Right renal pelvis (tissue), 4 donors: ENCODE measurements around the gene PSMG1. TPM values are rescaled to one million over a fixed set of nuclear protein-coding genes. Genes with fewer than 3 reads are reported as not detected.
"Not testable (repeated sequence)": the region's sequence is repeated elsewhere in the genome, so short reads cannot be mapped to it uniquely, and the experiment has no call there.

Experiments
- DNase-seq, 4 donors: peaks; one replicate each; pipeline ENCODE4 v3.0.0-alpha.2; 2013; ENCODE audit warnings: low read depth in 4 of 4, low spot score in 3 of 4, missing footprints in 1 of 4
- polyA plus RNA-seq, 4 donors: library from polyadenylated mRNA; unstranded; fragments of 120-200 nt; gene quantifications; one replicate each; pipeline ENCODE4 v1.2.1, GENCODE V29; 2013; ENCODE audit not compliant: insufficient read length in 4 of 4

The PSMG1 gene
- polyA plus RNA-seq, 4 donors: 45.5 to 54.7 (median 51.7) TPM

DNA sequence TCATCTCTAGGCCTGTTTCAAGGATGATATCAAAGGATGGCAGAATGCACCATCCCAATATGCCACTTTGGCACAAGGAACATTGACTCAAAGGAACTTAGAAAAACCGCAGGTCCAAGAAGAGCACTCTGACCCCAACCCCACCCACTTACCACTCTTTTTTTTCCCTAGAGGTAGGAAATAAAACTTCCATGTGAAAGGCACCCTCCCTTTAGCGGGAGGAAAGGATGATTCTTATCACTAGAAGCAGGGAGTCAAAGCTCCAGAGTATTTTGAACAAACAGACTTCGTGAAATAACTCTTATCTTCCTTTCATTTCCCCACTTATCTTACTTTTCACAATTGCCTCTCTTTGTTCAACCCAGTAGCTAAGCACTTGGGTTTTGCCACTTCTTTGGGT lies 22.2 kb downstream of the PSMG1 start:
- no peak for DNase-seq

DNA sequence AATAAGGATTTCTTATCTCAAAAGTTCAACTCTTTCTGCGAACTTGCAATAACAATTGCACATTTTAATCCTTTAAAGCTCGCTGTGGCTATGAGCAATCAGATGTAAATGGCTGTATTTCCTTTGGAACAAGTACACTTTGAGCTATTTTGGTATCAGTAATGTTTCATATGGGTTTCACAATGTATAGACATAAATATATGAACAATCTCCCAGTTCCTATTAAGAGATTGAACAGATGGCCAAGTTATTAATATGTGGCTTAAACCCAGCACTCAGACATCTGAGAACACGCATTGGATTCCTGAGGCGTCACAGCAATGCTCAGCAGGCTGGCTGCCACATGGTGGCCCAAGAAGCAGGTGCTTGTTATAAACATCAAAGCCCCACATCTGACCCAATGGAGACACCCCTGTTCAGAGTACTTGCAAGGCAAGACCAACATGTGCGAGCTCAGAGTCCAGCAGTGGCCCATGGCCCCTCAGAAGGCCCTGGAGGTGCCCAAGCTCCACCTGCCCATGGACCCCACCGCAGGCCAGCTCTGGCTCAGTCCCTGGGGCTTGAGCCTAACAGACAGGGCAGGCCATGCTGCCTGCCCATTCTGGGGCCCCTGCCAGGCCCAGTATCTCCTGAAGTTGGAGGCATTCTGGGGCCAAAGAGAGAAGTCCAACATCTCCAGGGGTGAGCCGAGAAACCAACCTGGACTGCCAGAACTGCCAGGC lies 23.7 kb downstream of the PSMG1 start:
- DNase-seq: no peak

DNA sequence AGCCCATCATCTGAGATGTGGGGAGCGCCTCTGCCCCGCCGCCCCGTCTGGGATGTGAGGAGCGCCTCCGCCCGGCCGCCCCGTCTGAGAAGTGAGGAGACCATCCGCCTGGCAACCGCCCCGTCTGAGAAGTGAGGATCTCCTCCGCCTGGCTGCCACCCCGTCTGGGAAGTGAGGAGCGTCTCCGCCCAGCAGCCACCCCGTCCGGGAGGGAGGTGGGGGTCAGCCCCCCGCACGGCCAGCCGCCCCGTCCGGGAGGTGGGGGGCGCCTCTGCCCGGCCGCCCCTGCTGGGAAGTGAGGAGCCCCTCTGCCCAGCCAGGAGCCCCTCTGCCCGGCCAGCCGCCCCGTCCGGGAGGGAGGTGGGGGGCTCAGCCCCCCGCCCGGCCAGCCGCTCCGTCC lies 26.0 kb downstream of the PSMG1 start:
- not testable (repeated sequence) for DNase-seq

DNA sequence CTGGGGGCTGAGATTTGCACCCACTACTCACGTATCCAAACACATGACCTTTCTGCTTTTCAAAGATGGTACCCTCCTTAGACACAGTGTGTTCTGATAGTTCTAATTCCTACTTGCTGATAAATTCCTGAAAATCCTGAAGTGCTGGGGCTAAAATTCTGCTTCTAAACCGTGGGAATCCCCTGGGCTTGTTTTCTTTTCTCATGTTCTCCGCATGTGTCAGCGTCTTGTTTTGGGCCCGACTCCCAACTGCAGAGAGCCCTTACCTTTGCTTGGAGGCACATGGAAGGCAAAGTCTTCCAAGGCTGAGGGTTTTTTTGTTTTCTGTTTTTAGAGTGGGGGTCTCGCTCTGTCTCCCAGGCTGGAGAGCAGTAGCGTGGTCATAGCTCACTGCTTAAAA lies 27.2 kb downstream of the PSMG1 start:
- DNase-seq: no peak

DNA sequence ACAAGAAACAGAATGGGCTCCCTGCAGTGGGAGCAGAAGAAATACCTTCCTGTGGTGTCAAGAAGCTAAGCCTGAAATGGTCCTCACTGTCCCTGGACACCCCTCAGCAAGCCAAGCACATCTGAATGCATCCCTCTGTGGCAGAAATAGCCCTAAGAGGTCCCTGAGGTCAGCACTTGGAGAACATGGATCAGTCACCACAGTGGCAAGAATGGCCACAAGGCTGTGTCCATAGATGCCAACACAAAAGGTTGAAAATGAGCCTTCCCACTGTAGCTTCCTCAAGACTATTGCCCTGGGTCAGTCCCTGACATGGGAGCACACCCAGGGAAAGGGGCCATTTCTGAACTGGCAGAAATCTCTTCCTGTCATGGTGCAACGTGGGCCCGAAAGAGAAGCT lies 27.7 kb downstream of the PSMG1 start:
- no peak for DNase-seq

DNA sequence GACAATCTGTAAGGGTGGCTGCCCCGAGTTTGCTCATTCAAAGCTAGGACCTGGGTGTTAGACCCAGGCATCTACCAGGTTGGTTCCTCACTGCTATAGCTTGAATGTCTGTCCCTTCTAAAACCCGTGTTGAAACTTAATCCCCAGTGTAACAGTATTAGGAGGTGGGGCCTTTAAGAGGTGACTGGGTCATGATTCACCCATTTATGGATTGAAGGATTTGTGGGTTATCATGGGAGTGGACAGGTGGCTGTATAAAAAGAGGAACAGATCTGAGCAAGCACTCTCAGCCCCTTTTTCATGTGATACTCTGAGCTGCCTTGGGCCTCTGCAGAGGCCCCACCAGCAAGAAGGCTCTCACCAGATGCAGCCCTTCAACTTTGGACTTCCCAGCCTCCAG lies 29.4 kb downstream of the PSMG1 start:
- no peak for DNase-seq

DNA sequence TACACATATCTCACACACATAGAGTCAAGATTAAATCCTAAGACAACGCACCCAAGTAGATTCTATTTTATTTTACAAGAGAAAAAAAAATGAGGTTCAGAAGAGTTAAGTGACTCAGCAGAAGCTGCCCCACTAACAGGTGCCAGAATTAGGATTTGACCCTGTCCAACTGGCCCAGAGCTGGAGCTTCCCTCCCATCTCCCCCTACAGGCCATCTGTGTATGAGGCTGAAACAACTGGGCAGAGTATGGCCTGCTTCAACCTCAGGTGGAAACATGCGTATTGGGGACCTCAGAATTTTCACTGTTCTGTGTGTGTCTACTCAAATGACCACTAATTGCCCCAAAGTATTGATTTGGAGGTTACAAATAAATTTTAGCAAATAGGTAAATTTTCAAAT lies 29.9 kb downstream of the PSMG1 start:
- DNase-seq: no peak

DNA sequence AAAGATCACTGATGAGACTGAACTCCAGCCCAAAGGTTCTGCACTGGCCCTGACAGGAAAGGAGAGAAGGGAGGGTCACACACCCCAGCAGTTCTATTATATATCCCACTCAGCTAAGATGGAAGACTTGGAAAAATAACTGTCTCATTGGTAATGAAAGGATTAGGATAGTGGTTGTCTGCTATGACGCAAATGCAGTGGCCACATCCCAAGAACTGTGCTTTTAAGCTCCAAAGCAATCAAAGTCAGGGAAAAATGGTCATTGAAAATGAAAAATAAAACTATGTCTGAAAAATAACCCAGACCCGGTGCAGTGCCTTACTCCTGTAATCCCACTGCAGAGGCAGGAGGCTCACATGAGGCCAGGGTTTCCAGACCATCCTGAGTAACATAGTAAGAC lies 31.0 kb downstream of the PSMG1 start:
- no peak for DNase-seq

DNA sequence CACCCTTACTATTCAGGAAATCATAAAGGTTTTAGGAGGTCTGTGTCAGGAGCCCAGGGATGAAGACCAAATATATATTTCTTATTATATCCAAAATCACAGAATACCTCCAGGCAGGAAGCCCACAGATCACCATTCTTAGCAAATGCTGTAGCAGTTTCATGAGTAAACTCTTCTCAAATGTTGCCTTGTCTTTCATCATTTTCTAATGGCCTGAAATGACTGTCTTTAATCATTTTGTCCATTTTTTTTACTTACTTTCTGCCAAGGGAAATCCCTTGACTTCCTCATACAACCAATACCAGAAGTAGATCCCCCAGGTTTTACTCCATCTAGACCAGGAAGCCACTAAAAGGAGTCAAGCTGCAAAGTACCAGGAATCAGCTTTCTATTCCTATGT lies 32.4 kb downstream of the PSMG1 start:
- DNase-seq: no peak

DNA sequence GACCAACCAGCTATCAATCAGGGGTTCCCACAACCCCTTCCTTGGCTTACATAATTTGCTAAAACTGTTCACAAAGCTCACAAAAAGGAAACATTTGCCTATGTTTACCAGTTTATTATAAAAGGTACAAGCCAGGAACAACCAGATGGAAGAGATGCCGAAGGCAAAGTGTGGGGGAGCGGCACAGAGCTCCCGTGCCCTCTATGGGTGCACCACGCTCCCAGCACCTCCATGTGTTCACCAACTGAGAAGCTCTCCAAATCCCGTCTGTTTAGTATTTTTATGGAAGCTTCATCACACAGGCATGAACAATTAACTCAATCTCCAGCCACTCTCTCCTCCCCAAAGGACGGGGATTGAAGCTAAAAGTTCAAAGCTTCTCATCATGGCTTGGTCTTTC lies 32.9 kb downstream of the PSMG1 start:
- no peak for DNase-seq

DNA sequence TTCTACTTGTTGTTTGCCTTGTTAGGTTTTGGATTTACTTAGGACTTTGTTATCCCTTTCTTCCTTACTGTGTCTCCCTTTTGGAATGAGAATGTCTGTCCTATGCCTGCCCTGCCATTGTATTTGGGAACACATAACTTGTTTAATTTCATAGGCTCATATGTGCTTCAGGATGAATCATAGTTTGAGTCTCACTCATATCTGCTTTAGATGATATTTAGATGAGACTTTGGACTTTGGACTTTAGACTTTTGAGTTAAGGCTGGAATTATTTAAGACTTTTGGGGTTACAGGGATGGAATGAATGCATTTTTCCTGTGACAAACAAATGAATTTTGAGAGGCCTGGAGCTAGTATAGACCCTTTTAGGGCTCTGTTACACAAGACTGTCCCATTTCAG lies 33.4 kb downstream of the PSMG1 start:
- DNase-seq: no peak

DNA sequence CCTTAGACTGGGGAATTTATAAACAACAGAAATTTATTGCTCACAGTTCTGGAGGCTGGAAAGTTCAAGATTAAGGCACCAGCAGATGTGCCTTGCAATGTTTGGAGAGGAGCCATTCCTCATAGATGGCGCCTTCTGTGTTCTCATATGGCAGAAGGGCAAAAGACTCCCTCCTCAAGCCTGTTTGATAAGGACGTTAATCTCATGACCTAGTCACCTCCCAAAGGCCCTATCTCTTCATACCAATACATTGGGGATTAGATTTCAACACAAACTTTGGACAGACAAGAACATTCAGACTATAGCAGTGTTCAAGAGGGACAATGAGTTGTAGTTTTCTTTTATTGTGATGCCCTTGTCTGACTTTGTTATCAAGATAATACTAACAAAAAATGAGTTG lies 34.3 kb downstream of the PSMG1 start:
- DNase-seq: no peak

DNA sequence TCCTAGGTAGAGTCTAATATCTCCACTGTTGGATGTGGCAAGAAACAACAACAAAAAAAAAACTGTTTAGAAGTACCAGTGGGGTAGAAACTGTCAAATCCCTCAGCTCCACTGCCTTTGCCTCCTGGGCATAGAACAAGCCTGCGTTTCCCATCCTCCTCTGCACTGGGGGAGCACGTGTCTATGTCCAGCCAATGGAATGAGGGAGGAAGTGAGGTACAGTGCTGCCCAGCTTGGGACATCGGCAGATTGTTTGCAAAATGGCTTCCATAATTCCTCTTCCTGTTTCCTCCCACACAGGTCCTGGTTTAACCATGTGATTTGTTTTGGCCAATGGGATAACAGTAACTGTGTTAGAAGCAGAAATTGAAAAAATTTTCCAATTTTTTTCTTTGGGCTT lies 39.1 kb downstream of the PSMG1 start:
- no peak for DNase-seq

DNA sequence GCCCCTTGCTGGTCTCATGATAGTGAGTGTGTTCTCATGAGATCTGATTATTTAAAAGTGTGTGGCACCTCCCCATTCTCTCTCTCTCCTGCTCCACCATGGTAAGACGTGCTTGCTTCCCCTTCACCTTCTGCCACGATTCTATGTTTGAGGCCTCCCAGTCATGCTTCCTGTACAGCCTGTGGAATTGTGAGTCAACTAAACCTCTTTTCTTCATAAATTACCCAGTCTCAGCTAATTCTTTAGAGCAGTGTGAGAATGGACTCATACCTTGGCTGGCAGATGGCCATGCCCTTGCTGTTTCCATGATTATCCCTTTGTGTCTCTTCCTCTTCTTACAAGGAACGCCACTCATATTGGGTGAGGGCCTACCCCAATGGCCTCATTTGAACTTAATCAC lies 40.3 kb downstream of the PSMG1 start:
- no peak for DNase-seq

DNA sequence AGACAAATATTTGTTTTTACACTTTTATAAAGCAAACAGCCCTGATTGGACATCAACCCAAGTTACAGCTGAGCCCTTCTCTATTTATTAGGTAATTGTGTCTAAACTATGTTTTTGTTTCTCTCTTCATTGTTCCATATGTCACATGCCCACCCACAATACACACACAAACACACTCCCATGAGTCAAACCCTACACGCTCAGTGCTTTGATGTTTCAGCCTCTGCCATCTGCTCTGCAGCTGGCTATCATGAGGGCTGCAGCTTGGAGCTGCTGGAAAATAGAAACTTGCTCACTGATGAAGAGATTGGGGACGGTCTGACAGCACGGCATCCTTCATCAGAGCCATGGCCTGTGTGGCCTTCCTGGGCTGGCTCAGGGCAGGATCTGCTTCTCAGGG lies 41.7 kb downstream of the PSMG1 start:
- no peak for DNase-seq

DNA sequence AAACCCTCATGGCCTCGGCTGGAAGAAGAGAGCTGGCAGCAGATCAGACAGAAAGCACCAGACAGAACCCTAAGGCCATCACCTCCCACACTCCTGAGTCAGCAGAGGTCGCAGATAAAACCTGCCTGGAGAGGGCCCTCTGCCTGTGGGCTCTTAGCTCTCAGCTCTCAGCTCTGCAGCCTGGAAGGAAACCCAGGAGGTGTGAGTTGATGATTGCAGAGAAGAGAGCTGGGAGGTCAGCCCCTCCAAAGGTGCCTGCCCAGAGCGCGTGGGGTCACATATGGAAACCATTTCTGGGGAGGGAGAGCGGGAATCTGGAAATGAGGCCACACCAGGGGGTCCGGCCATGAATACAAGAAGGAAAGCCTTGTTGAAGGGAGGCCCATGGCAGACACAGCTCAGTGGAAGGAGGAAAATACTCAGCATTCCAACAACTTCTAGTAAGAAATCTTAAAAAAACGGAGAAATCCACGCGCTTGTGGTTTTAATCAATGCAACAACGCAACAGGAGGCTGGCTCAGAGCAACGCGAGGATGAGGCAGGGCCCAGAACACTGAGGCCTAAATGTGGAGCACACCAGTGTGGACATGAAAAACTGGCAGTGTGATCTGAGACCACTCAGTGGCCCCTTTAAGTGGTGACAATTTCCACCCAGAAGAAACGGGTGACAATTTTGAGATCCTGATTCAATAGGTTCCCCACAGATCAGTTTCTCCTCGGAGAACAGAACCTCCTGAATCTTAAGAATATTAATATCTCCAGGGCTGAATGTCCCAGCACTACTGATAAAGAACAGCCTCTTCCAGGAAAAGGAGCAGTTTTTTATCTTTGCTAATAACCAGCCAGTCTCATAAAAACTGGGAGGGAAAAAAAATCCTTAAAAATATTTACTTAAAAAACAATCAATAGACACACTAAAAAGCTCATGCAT lies 45.7 kb downstream of the PSMG1 start:
- DNase-seq: no peak

DNA sequence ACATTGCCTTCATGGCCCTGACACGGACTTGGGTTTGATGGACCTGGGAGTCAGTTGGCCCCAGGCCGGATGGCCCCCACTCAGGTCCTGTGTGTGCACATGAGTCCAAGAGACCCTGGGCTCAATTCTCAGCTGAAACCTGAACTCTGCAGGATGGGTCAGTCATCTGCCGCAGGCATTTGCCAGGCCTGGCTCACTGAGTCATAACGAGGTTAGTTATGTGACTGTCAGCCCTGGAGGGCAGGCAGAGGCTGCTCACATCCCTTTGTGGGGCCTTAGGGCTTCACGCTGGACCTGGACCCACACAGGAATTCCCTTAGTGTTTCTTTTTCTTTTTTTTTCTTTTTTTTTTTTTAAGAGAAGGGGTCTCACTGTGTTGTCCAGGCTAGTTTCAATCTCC lies 46.5 kb downstream of the PSMG1 start:
- DNase-seq: no peak

DNA sequence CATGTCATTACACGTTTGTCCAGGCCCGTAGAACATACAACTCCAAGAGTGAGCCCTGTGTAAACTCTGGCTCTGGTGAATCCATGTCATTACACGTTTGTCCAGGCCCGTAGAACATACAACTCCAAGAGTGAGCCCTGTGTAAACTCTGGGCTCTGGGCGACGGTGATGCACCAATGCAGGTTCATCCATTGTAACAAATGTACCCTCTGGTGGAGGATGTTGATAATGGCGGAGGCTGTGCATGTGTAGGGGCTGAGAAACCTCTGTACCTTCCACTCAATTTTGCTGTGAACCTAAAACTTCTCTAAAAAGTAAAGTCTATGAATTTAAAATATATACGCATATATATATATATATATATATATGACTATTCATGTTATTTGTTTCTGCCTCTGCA lies 47.1 kb downstream of the PSMG1 start:
- not testable (repeated sequence) for DNase-seq

DNA sequence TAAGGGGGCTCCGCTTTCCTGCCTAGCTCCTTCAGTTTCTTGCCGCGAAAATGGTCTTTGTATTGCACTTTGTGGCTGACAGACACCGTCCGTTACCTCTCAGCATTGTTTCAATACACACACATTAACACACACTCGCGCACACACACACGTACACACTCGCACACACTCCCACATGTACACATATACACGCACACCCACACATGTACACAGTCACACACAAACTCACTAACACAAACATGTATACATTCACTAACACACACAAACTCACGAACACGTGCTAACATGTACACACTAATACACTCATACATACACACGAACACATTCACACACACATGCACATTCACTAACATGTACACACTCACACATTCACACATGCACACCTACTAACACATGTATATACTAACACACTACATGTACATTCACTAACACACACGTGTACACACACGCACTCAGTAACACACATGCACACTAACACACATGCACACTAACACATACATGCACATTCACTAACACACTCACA lies 48.9 kb downstream of the PSMG1 start:
- no peak for DNase-seq

DNA sequence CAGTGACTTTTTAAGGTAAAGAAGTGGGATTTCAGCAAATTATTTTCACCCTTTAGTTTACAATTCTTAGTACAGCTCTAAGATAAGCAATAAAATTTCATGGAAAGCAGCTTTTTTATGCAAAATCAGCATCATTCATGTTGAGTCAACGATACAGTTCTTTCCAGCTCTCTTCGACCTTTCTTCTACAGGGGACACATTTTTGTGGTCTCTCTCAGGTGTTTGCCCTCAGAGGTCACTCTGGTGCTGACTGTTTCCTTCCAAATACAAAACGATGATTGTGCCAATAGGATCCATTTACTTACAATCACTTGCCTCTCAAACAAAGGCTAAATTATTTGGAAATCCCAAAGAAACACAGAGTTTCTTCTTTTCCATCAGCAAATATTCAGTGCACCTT lies 51.0 kb downstream of the PSMG1 start:
- no peak for DNase-seq

DNA sequence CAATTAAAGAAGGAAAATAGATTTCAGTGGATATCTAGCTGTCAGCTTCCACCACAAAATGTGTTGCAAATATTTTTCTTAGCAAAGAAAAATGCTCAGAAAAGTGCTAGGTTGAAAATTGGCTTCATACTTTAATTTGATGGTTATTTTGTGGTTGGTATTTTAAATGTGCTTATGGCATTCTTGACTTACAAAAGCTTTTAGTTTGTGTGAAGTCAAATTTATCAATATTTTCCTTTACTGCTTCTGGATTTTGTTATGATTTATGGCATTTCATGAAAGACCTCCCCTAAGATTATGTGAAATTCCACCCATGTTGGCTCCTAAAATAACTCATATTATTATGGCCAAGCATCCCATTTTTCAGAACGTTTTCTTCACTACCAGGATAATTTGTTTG lies 51.5 kb downstream of the PSMG1 start:
- DNase-seq: no peak

DNA sequence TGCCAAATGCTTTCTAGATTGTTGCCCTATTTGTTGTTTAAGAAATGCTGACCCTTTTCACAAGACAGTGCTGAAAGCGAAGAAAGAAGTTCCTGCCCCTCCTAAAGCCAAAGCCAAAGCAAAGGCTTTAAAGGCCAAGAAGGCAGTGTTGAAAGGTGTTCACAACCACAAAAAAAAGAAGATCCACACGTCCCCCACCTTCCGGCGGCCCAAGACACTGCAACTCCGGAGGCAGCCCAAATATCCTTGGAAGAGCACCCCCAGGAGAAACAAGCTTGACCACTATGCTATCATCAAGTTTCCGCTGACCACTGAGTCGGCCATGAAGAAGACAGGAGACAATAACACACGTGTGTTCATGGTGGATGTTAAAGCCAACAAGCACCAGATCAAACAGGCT lies 55.7 kb downstream of the PSMG1 start:
- DNase-seq: no peak
